ENCODE data around the gene ZNF500. TPM values are rescaled to one million over a fixed set of nuclear protein-coding genes. Genes with fewer than 3 reads are reported as not detected.

The ZNF500 gene
- total and polyA plus RNA-seq, 10 of the 15 experiments (the other 5 are each of a cell fraction or from before 2014, with no cell fraction given): 0.99 to 13.1 (median 5.5) TPM

DNA sequence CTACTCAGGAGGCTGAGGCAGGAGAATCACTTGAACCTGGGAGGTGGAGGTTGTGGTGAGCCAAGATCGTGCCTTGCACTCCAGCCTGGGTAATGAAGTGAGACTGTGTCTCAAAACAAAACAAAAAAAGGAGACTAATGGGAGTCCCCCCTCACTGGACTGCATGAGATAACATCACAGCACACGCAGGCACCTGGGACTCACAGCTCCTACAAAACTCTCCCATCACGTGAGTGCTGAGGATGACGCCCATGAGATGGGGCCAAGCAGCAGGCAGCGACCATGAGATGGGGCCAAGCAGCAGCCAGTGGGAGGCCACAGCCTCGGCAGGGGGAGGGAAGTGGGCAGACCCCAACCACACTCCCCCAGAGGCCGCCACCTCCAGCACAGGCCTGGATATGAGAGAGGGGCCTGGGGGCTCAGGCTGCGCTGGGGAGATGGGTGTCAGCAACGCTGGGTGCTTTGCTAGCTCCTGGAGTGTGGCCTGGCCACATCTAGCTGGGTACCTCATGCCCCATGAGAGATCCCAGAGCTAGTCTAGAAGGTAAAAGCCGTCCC is 17.2 kb downstream of the ZNF500 start (continued):
- TF ChIP-seq JUNB (IDR thresholded peaks at IDR 0.05): peak; percentile 39; the same call in 1 of the 2 replicates
- no peak for TF ChIP-seq ZNF384 (IDR thresholded peaks at IDR 0.05; ENCODE audit: borderline replicate concordance, low read depth, low read length)
- TF ChIP-seq HCFC1 (IDR thresholded peaks at IDR 0.05; ENCODE audit: low read length): no peak
- TF ChIP-seq NFYA (IDR thresholded peaks at IDR 0.05; ENCODE audit: borderline replicate concordance, low read depth, low read length): no peak
- no peak for TF ChIP-seq IKZF1 (conservative IDR thresholded peaks at IDR 0.05)
- no peak for TF ChIP-seq FOXK2 (IDR thresholded peaks at IDR 0.05)
- no peak for TF ChIP-seq SREBF1 (IDR thresholded peaks at IDR 0.05; ENCODE audit: low read length)
- no peak for TF ChIP-seq E2F8 (IDR thresholded peaks at IDR 0.05; ENCODE audit: low read depth, partially characterized antibody)
- no peak for TF ChIP-seq GABPA (IDR thresholded peaks at IDR 0.05; ENCODE audit: low read depth)
- no peak for TF ChIP-seq NR2C1 (IDR thresholded peaks at IDR 0.05)
- TF ChIP-seq, protein P1, sequence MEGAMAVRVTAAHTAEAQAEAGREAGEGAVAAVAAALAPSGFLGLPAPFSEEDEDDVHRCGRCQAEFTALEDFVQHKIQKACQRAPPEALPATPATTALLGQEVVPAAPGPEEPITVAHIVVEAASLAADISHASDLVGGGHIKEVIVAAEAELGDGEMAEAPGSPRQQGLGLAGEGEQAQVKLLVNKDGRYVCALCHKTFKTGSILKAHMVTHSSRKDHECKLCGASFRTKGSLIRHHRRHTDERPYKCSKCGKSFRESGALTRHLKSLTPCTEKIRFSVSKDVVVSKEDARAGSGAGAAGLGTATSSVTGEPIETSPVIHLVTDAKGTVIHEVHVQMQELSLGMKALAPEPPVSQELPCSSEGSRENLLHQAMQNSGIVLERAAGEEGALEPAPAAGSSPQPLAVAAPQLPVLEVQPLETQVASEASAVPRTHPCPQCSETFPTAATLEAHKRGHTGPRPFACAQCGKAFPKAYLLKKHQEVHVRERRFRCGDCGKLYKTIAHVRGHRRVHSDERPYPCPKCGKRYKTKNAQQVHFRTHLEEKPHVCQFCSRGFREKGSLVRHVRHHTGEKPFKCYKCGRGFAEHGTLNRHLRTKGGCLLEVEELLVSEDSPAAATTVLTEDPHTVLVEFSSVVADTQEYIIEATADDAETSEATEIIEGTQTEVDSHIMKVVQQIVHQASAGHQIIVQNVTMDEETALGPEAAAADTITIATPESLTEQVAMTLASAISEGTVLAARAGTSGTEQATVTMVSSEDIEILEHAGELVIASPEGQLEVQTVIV (IDR thresholded peaks at IDR 0.05; ENCODE audit: borderline replicate concordance, partially characterized antibody): no peak
- TF ChIP-seq LARP7 (IDR thresholded peaks at IDR 0.05): no peak
- no peak for TF ChIP-seq POLR2AphosphoS2 (IDR thresholded peaks at IDR 0.05; ENCODE audit: low read depth, low read length)
- TF ChIP-seq PAX5 (IDR thresholded peaks at IDR 0.05; ENCODE audit: borderline replicate concordance, low read depth, low read length): no peak
- no peak for TF ChIP-seq KDM1A (IDR thresholded peaks at IDR 0.05; ENCODE audit: borderline replicate concordance)
- TF ChIP-seq SP1 (IDR thresholded peaks at IDR 0.05; ENCODE audit: low read depth, low read length): no peak
- TF ChIP-seq NFIC (IDR thresholded peaks at IDR 0.05; ENCODE audit: low read depth, low read length): no peak
- TF ChIP-seq BHLHE40 (IDR thresholded peaks at IDR 0.05; ENCODE audit: borderline replicate concordance in 1 of 2, low read depth in 2 of 2, low read length in 1 of 2): peak; percentile 62 to 81
- no peak for TF ChIP-seq ZNF274 (IDR thresholded peaks at IDR 0.05; ENCODE audit: insufficient read depth, insufficient read length)
- no peak for TF ChIP-seq CBX3 (IDR thresholded peaks at IDR 0.05; ENCODE audit: borderline replicate concordance, low read depth)
- no peak for TF ChIP-seq SPI1 (IDR thresholded peaks at IDR 0.05; ENCODE audit: borderline replicate concordance, insufficient read depth, low read depth, low read length)
- TF ChIP-seq, protein P2, sequence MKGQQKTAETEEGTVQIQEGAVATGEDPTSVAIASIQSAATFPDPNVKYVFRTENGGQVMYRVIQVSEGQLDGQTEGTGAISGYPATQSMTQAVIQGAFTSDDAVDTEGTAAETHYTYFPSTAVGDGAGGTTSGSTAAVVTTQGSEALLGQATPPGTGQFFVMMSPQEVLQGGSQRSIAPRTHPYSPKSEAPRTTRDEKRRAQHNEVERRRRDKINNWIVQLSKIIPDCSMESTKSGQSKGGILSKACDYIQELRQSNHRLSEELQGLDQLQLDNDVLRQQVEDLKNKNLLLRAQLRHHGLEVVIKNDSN (IDR thresholded peaks at IDR 0.05; ENCODE audit: borderline replicate concordance, extremely low read length, insufficient read depth, low read depth, low read length): peak; percentile 32
- peak; percentile 43; the same call in 1 of the 2 replicates for TF ChIP-seq CBFB (IDR thresholded peaks at IDR 0.05; ENCODE audit: low read depth)
- TF ChIP-seq ATF2 (IDR thresholded peaks at IDR 0.05; ENCODE audit: low read length): peak; percentile 36; the same call in 1 of the 2 replicates
